ENCODE data around the gene CUEDC1. TPM values are rescaled to one million over a fixed set of nuclear protein-coding genes. Genes with fewer than 3 reads are reported as not detected.
A peak's percentile ranks its signal among the peaks of the same experiment; 100 is the strongest.

The CUEDC1 gene
- total RNA-seq, 4 donors from 2014 or later: 35.7 to 60.3 (median 45.6) TPM

- Histone ChIP-seq H3K27me3 (no peaks in the 10 kb centered on the region), H3K27ac (peak overlapping the region; percentile 93 to 100 (median 98)), H3K36me3 (no peaks in the 10 kb centered on the region), H3K4me3 (no peak overlapping the region), H3K9me3 (no peaks in the 10 kb centered on the region), H3K4me1 (peaks cover 5 to 95% (median 76%) of the 10 kb centered on the region in 3 donors)
- 10 to 57% methylated on average over 2 to 7 of the region's 7 CpGs for WGBS, 2 donors (ENCODE audit: low coverage in 1 of 2)
- ATAC-seq: peak; percentile 20
- TF ChIP-seq POLR2A (IDR thresholded peaks at IDR 0.05) (no peak), POLR2AphosphoS5 (IDR thresholded peaks at IDR 0.05) (no peak), EP300 (IDR thresholded peaks at IDR 0.05) (no peak), CTCF (IDR thresholded peaks at IDR 0.05) (no peak)
Measured at GRCh38 chr17:57913575-57914272, 41.5 kb downstream of the CUEDC1 start.

GRCh38 chr17:57911834-57912673, 43.2 kb downstream of the CUEDC1 start:
- Histone ChIP-seq H3K36me3 (no peaks in the 10 kb centered on the region), H3K4me1 (peaks cover 2 to 95% (median 61%) of the 10 kb centered on the region in 3 donors), H3K4me3 (peak overlapping the region in 1 of 2 donors; percentile 6), H3K27ac (peak overlapping the region; percentile 59 to 100 (median 96)), H3K9me3 (no peaks in the 10 kb centered on the region), H3K27me3 (no peaks in the 10 kb centered on the region)
- WGBS, 2 donors (ENCODE audit: low coverage in 1 of 2): 8 to 26% methylated on average over 4 to 6 of the region's 13 CpGs
- TF ChIP-seq POLR2AphosphoS5 (IDR thresholded peaks at IDR 0.05) (peak; percentile 68), CTCF (IDR thresholded peaks at IDR 0.05) (no peak)
- ATAC-seq: peak; percentile 87

- no peak overlapping the region for H3K4me3 ChIP-seq
- no peaks in the 10 kb centered on the region for H3K36me3 ChIP-seq
- H3K27ac ChIP-seq: peak overlapping the region; percentile 12 to 100 (median 96)
- peaks cover 2 to 90% (median 49%) of the 10 kb centered on the region in 3 donors for H3K4me1 ChIP-seq
- no peak for ATAC-seq
- 86 to 93% methylated on average over 7 to 9 of the region's 11 CpGs for WGBS, 2 donors (ENCODE audit: low coverage in 1 of 2)
- no peak for TF ChIP-seq EP300 (IDR thresholded peaks at IDR 0.05)
- H3K9me3 ChIP-seq: no peaks in the 10 kb centered on the region
- no peaks in the 10 kb centered on the region for H3K27me3 ChIP-seq
Measured at GRCh38 chr17:57910462-57911420, 44.5 kb downstream of the CUEDC1 start.

GRCh38 chr17:57909551-57909950, 45.7 kb downstream of the CUEDC1 start:
- Histone ChIP-seq H3K27ac (peak overlapping the region in 3 of 4 donors; percentile 53 to 100 (median 100)), H3K27me3 (no peaks in the 10 kb centered on the region), H3K36me3 (no peaks in the 10 kb centered on the region), H3K4me1 (peaks cover 2 to 89% (median 47%) of the 10 kb centered on the region in 3 donors), H3K4me3 (no peak overlapping the region), H3K9me3 (no peaks in the 10 kb centered on the region)
- WGBS, 2 donors (ENCODE audit: low coverage in 1 of 2): 79 to 80% methylated on average over 3 to 4 of the region's 5 CpGs
- ATAC-seq: no peak
- TF ChIP-seq EP300 (IDR thresholded peaks at IDR 0.05) (no peak), CTCF (IDR thresholded peaks at IDR 0.05) (no peak), POLR2A (IDR thresholded peaks at IDR 0.05) (no peak), POLR2AphosphoS5 (IDR thresholded peaks at IDR 0.05) (no peak)

GRCh38 chr17:57908278-57908677, 46.9 kb downstream of the CUEDC1 start:
- no peaks in the 10 kb centered on the region for H3K36me3 ChIP-seq
- H3K4me3 ChIP-seq: no peak overlapping the region
- no peak for TF ChIP-seq EP300 (IDR thresholded peaks at IDR 0.05)
- TF ChIP-seq POLR2AphosphoS5 (IDR thresholded peaks at IDR 0.05): no peak
- H3K4me1 ChIP-seq: peaks cover 7 to 89% (median 47%) of the 10 kb centered on the region in 3 donors
- H3K27ac ChIP-seq: peak overlapping the region in 3 of 4 donors; percentile 42 to 100 (median 100)
- H3K27me3 ChIP-seq: no peaks in the 10 kb centered on the region
- 69 to 92% methylated on average over 2 to 4 of the region's 6 CpGs for WGBS, 2 donors (ENCODE audit: low coverage in 1 of 2)
- no peak for ATAC-seq
- no peaks in the 10 kb centered on the region for H3K9me3 ChIP-seq
